ENCODE data around the gene KATNA1. TPM values are rescaled to one million over a fixed set of nuclear protein-coding genes. Genes with fewer than 3 reads are reported as not detected.
A peak's percentile ranks its signal among the peaks of the same experiment; 100 is the strongest.
"Not testable (repeated sequence)": the region's sequence is repeated elsewhere in the genome, so short reads cannot be mapped to it uniquely, and the experiment has no call there.

KATNA1 gene
- total RNA-seq, 1 donor from 2014 or later, result 15.0 TPM

- TF ChIP-seq CTCF (conservative IDR thresholded peaks at IDR 0.05), result no peak
- Mint-ChIP-seq H3K4me1 (no peaks in the 10 kb centered on the region), H3K27me3 (ENCODE audit: low read depth) (no peaks in the 10 kb centered on the region), H3K36me3 (ENCODE audit: low read depth) (peaks cover 17% of the 10 kb centered on the region), H3K27ac (ENCODE audit: unreplicated experiment) (peak overlapping the region; percentile 9), H3K9me3 (no peaks in the 10 kb centered on the region), H3K4me3 (no peak overlapping the region)
- no peak for DNase-seq (ENCODE audit: low read depth, low spot score)
Measured at GRCh38 chr6:149686230-149686629, 37.7 kb upstream of the KATNA1 start.

- Mint-ChIP-seq H3K4me3 (no peak overlapping the region), H3K27me3 (ENCODE audit: low read depth) (no peaks in the 10 kb centered on the region), H3K9me3 (no peaks in the 10 kb centered on the region), H3K36me3 (ENCODE audit: low read depth) (peaks cover 17% of the 10 kb centered on the region), H3K27ac (ENCODE audit: unreplicated experiment) (no peak overlapping the region), H3K4me1 (no peaks in the 10 kb centered on the region)
- no peak for TF ChIP-seq CTCF (conservative IDR thresholded peaks at IDR 0.05)
- no peak for DNase-seq (ENCODE audit: low read depth, low spot score)
Measured at GRCh38 chr6:149683256-149683859, 34.8 kb upstream of the KATNA1 start.

- DNase-seq (ENCODE audit: low read depth, low spot score); H3K27ac Mint-ChIP-seq (ENCODE audit: unreplicated experiment); H3K27me3 Mint-ChIP-seq (ENCODE audit: low read depth); H3K4me1 Mint-ChIP-seq; H3K9me3 Mint-ChIP-seq; H3K4me3 Mint-ChIP-seq: not testable (repeated sequence)
- peaks cover 24% of the 10 kb centered on the region for H3K36me3 Mint-ChIP-seq (ENCODE audit: low read depth)
Measured at GRCh38 chr6:149681845-149682244, 33.3 kb upstream of the KATNA1 start.

GRCh38 chr6:149681209-149681608, 32.7 kb upstream of the KATNA1 start:
- DNase-seq (ENCODE audit: low read depth, low spot score), result no peak
- Mint-ChIP-seq H3K36me3 (ENCODE audit: low read depth) (peaks cover 26% of the 10 kb centered on the region), H3K27me3 (ENCODE audit: low read depth) (no peaks in the 10 kb centered on the region), H3K27ac (ENCODE audit: unreplicated experiment) (no peak overlapping the region), H3K9me3 (no peaks in the 10 kb centered on the region), H3K4me3 (no peak overlapping the region), H3K4me1 (no peaks in the 10 kb centered on the region)
- TF ChIP-seq CTCF (conservative IDR thresholded peaks at IDR 0.05), result no peak

GRCh38 chr6:149680503-149680902, 32.0 kb upstream of the KATNA1 start:
- H3K4me1 Mint-ChIP-seq, result no peaks in the 10 kb centered on the region
- no peak for TF ChIP-seq CTCF (conservative IDR thresholded peaks at IDR 0.05)
- H3K27me3 Mint-ChIP-seq (ENCODE audit: low read depth), result no peaks in the 10 kb centered on the region
- DNase-seq (ENCODE audit: low read depth, low spot score), result no peak
- H3K36me3 Mint-ChIP-seq (ENCODE audit: low read depth), result peaks cover 26% of the 10 kb centered on the region
- no peaks in the 10 kb centered on the region for H3K9me3 Mint-ChIP-seq
- H3K4me3 Mint-ChIP-seq, result no peak overlapping the region
- H3K27ac Mint-ChIP-seq (ENCODE audit: unreplicated experiment), result no peak overlapping the region

GRCh38 chr6:149672265-149672664, 23.8 kb upstream of the KATNA1 start:
- DNase-seq (ENCODE audit: low read depth, low spot score); H3K9me3 Mint-ChIP-seq; H3K27ac Mint-ChIP-seq (ENCODE audit: unreplicated experiment); H3K4me1 Mint-ChIP-seq; H3K27me3 Mint-ChIP-seq (ENCODE audit: low read depth); H3K4me3 Mint-ChIP-seq: not testable (repeated sequence)
- peaks cover 22% of the 10 kb centered on the region for H3K36me3 Mint-ChIP-seq (ENCODE audit: low read depth)

All from neural crest cell (in vitro differentiated cells).